HepG2 (cell line): ENCODE data around the gene TBC1D24. TPM values are rescaled to one million over a fixed set of nuclear protein-coding genes. Genes with fewer than 3 reads are reported as not detected.

Source experiments
- GATAD1 ChIP-seq: IDR thresholded peaks from 2 replicates; pipeline ENCODE4 v1.6.1; 2016; ENCODE audit warnings: missing genetic modification reagents, missing compliant biosample characterization
- IKZF4 ChIP-seq: sonication (generic); formaldehyde crosslinking; IDR thresholded peaks from 2 replicates; pipeline ENCODE4 v1.5.1; 2020; ENCODE audit warnings: borderline replicate concordance, mild to moderate bottlenecking, low read depth, missing genetic modification reagents; ENCODE audit errors: not compliant biosample characterization
- MXD4 ChIP-seq: IDR thresholded peaks from 2 replicates; pipeline ENCODE4 v1.6.1; 2016; ENCODE audit warnings: mild to moderate bottlenecking, missing biosample characterization, missing genetic modification reagents
- NFAT5 ChIP-seq: sonication (generic); formaldehyde crosslinking; IDR thresholded peaks from 2 replicates; pipeline ENCODE4 v1.4.0; 2020; ENCODE audit warnings: missing genetic modification reagents
- SALL1 ChIP-seq: sonication (generic); formaldehyde crosslinking; IDR thresholded peaks from 2 replicates; pipeline ENCODE4 v1.8.0; 2022; ENCODE audit warnings: mild to moderate bottlenecking, missing genetic modification reagents
- SIN3A ChIP-seq: IDR thresholded peaks from 2 replicates; pipeline ENCODE4 v1.6.1; 2011; ENCODE audit warnings: low read depth, mild to moderate bottlenecking, control low read depth, low read length, borderline replicate concordance
- SP2 ChIP-seq: sonication (generic); formaldehyde crosslinking; IDR thresholded peaks from 2 replicates; pipeline ENCODE4 v1.5.1; 2020; ENCODE audit warnings: mild to moderate bottlenecking, missing genetic modification reagents
- THAP11 ChIP-seq: IDR thresholded peaks from 2 replicates; pipeline ENCODE4 v1.6.1; 2016; ENCODE audit warnings: missing biosample characterization, missing genetic modification reagents
- ZBTB43 ChIP-seq: sonication (generic); formaldehyde crosslinking; conservative IDR thresholded peaks from 2 replicates; pipeline ENCODE4 v1.4.0; 2020; ENCODE audit warnings: missing genetic modification reagents
- ZNF121 ChIP-seq: sonication (generic); formaldehyde crosslinking; IDR thresholded peaks from 2 replicates; pipeline ENCODE4 v1.5.0; 2020; ENCODE audit warnings: mild to moderate bottlenecking, missing genetic modification reagents
- ZNF251 ChIP-seq: sonication (generic); formaldehyde crosslinking; IDR thresholded peaks from 2 replicates; pipeline ENCODE4 v1.9.0; 2021; ENCODE audit warnings: mild to moderate bottlenecking, missing genetic modification reagents
- ZNF761 ChIP-seq: sonication (generic); formaldehyde crosslinking; conservative IDR thresholded peaks from 2 replicates; pipeline ENCODE4 v1.4.0; 2020; ENCODE audit warnings: mild to moderate bottlenecking, missing genetic modification reagents
- polyA plus RNA-seq, 8 experiments: library from polyadenylated mRNA; depleted of rRNA in 3 of 8; stranded (reverse) in 7 of 8; unstranded in 1 of 8; fragments of >200 nt; fragmentation: Illumina TruSeq in 4 of 8; extraction: Trizol in 4 of 8; gene quantifications; 2 replicates each; pipeline versions ENCODE4 v1.2.1 to v1.2.3, GENCODE V29; 2011 to 2016; ENCODE audit warnings: low read depth in 4 of 8, missing spikeins in 1 of 8, mixed read lengths in 1 of 8; ENCODE audit not compliant: insufficient read depth in 1 of 8
- total RNA-seq, 5 experiments: library from RNA; depleted of rRNA; stranded (reverse); fragments of >200 nt; fragmentation: Illumina TruSeq; extraction: Trizol; gene quantifications; 2 replicates each; pipeline ENCODE4 v1.2.3, GENCODE V29; 2016; ENCODE audit warnings: low read depth in 1 of 5
- TF ChIP-seq, protein P1 (sequence below): sonication (generic); formaldehyde crosslinking; IDR thresholded peaks from 2 replicates; pipeline ENCODE4 v1.5.1; 2020; ENCODE audit warnings: mild to moderate bottlenecking, missing genetic modification reagents, moderate library complexity
- TF ChIP-seq, protein P2 (sequence below): sonication (generic); formaldehyde crosslinking; IDR thresholded peaks from 2 replicates; pipeline ENCODE4 v1.8.0; 2022; ENCODE audit warnings: mild to moderate bottlenecking, missing genetic modification reagents, moderate library complexity
- TF ChIP-seq, protein P3 (sequence below): sonication (generic); formaldehyde crosslinking; IDR thresholded peaks from 2 replicates; pipeline ENCODE4 v1.4.0; 2020; ENCODE audit warnings: low read depth, mild to moderate bottlenecking, missing genetic modification reagents

The TBC1D24 gene
- total and polyA plus RNA-seq, 2 of the 13 experiments (the other 11 are each of a cell fraction or from before 2014, with no cell fraction given) = 7.7 to 13.7 TPM

GRCh38 chr16:2459647-2460390 is 15.1 kb upstream of the TBC1D24 start, which contains the start of gene TEDC2 (continued):
- TF ChIP-seq, protein P1, sequence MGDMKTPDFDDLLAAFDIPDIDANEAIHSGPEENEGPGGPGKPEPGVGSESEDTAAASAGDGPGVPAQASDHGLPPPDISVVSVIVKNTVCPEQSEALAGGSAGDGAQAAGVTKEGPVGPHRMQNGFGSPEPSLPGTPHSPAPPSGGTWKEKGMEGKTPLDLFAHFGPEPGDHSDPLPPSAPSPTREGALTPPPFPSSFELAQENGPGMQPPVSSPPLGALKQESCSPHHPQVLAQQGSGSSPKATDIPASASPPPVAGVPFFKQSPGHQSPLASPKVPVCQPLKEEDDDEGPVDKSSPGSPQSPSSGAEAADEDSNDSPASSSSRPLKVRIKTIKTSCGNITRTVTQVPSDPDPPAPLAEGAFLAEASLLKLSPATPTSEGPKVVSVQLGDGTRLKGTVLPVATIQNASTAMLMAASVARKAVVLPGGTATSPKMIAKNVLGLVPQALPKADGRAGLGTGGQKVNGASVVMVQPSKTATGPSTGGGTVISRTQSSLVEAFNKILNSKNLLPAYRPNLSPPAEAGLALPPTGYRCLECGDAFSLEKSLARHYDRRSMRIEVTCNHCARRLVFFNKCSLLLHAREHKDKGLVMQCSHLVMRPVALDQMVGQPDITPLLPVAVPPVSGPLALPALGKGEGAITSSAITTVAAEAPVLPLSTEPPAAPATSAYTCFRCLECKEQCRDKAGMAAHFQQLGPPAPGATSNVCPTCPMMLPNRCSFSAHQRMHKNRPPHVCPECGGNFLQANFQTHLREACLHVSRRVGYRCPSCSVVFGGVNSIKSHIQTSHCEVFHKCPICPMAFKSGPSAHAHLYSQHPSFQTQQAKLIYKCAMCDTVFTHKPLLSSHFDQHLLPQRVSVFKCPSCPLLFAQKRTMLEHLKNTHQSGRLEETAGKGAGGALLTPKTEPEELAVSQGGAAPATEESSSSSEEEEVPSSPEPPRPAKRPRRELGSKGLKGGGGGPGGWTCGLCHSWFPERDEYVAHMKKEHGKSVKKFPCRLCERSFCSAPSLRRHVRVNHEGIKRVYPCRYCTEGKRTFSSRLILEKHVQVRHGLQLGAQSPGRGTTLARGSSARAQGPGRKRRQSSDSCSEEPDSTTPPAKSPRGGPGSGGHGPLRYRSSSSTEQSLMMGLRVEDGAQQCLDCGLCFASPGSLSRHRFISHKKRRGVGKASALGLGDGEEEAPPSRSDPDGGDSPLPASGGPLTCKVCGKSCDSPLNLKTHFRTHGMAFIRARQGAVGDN (CRISPR knock-in tag) = peak; percentile 88
- TF ChIP-seq SIN3A (peak; percentile 99), NFAT5 (CRISPR knock-in tag) (0 out of 2 replicates have a peak, but pooled peaks have one; percentile 70), SP2 (peak; percentile 83), GATAD1 (CRISPR knock-in tag) (peak; percentile 88), ZBTB43 (CRISPR knock-in tag) (0 out of 2 replicates have a peak, but pooled peaks have one; percentile 15), ZNF761 (CRISPR knock-in tag) (peak; percentile 39; the same call in 1 of the 2 replicates), MXD4 (CRISPR knock-in tag) (peak; percentile 94), ZNF251 (CRISPR knock-in tag) (no peak), IKZF4 (CRISPR knock-in tag) (peak; percentile 83), THAP11 (CRISPR knock-in tag) (peak; percentile 67; the same call in 1 of the 2 replicates), SALL1 (peak; percentile 50; the same call in 1 of the 2 replicates), ZNF121 (no peak)
- TF ChIP-seq, protein P2, sequence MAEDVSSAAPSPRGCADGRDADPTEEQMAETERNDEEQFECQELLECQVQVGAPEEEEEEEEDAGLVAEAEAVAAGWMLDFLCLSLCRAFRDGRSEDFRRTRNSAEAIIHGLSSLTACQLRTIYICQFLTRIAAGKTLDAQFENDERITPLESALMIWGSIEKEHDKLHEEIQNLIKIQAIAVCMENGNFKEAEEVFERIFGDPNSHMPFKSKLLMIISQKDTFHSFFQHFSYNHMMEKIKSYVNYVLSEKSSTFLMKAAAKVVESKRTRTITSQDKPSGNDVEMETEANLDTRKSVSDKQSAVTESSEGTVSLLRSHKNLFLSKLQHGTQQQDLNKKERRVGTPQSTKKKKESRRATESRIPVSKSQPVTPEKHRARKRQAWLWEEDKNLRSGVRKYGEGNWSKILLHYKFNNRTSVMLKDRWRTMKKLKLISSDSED (CRISPR knock-in tag) = no peak
- TF ChIP-seq, protein P3, sequence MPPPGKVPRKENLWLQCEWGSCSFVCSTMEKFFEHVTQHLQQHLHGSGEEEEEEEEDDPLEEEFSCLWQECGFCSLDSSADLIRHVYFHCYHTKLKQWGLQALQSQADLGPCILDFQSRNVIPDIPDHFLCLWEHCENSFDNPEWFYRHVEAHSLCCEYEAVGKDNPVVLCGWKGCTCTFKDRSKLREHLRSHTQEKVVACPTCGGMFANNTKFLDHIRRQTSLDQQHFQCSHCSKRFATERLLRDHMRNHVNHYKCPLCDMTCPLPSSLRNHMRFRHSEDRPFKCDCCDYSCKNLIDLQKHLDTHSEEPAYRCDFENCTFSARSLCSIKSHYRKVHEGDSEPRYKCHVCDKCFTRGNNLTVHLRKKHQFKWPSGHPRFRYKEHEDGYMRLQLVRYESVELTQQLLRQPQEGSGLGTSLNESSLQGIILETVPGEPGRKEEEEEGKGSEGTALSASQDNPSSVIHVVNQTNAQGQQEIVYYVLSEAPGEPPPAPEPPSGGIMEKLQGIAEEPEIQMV (CRISPR knock-in tag) = peak; percentile 22
